ENCODE data around the gene ZNF555.

DNA sequence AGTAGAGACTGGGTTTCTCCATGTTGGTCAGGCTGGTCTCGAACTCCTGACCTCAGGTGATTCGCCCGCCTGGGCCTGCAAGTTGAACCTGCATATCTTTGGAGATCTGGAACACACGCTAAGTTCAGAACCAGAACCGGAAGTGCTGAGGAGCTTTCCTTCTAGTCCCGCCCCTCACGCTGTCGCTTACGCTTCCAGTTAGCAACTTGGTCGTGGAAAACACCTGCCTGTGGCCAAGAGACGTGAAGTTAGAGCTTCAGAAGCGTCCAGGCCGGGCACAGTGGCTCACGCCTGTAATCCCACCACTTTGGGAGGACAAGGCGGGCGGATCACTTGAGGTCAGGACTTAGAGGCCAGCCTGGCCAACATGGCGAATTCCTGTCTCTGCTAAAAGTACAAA is 44.5 kb downstream of the ZNF555 start:
- TF ChIP-seq POLR2A (IDR thresholded peaks at IDR 0.05) (no peak), POLR2AphosphoS5 (IDR thresholded peaks at IDR 0.05) (no peak), EP300 (IDR thresholded peaks at IDR 0.05; ENCODE audit: low read depth) (no peak)
- TF ChIP-seq, protein P1, sequence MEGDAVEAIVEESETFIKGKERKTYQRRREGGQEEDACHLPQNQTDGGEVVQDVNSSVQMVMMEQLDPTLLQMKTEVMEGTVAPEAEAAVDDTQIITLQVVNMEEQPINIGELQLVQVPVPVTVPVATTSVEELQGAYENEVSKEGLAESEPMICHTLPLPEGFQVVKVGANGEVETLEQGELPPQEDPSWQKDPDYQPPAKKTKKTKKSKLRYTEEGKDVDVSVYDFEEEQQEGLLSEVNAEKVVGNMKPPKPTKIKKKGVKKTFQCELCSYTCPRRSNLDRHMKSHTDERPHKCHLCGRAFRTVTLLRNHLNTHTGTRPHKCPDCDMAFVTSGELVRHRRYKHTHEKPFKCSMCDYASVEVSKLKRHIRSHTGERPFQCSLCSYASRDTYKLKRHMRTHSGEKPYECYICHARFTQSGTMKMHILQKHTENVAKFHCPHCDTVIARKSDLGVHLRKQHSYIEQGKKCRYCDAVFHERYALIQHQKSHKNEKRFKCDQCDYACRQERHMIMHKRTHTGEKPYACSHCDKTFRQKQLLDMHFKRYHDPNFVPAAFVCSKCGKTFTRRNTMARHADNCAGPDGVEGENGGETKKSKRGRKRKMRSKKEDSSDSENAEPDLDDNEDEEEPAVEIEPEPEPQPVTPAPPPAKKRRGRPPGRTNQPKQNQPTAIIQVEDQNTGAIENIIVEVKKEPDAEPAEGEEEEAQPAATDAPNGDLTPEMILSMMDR (IDR thresholded peaks at IDR 0.05) = no peak

Data from transverse colon (tissue), 4 donors.